ENCODE results near the gene KCNJ10.

DNA sequence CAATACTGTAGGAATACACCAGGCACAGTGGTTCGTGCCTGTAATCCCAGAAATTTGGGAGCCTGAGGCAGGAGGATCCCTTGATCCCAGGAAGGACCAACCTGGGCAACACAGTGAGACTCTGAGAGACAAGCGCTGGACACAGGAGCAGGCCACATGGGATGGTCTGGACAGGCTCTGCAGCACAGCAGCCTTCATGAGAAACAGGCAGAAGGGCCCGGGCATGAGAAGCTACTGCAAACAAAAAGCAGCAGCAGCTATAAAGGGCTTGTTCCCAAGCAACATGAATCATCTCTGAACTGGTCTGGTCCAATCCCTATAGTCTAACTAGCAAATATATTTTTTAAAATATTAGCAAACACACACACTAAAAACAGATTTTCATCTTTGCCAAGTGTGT, 80.4 kb downstream of the KCNJ10 start:
- TF ChIP-seq, protein P1, sequence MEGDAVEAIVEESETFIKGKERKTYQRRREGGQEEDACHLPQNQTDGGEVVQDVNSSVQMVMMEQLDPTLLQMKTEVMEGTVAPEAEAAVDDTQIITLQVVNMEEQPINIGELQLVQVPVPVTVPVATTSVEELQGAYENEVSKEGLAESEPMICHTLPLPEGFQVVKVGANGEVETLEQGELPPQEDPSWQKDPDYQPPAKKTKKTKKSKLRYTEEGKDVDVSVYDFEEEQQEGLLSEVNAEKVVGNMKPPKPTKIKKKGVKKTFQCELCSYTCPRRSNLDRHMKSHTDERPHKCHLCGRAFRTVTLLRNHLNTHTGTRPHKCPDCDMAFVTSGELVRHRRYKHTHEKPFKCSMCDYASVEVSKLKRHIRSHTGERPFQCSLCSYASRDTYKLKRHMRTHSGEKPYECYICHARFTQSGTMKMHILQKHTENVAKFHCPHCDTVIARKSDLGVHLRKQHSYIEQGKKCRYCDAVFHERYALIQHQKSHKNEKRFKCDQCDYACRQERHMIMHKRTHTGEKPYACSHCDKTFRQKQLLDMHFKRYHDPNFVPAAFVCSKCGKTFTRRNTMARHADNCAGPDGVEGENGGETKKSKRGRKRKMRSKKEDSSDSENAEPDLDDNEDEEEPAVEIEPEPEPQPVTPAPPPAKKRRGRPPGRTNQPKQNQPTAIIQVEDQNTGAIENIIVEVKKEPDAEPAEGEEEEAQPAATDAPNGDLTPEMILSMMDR (IDR thresholded peaks at IDR 0.05; ENCODE audit: low read depth, low read length, poor library complexity, severe bottlenecking), result no peak
- no peak for TF ChIP-seq EZH2phosphoT487 (IDR thresholded peaks at IDR 0.05; ENCODE audit: borderline replicate concordance, low read length)
